HEK293T (cell line): ENCODE results near the gene MEGF8.

Experiments used
- CTCF ChIA-PET: fragments of 350-600 bp; formaldehyde crosslinking; extraction: SDS; loops from one replicate; lab custom pipeline; 2021; ENCODE audit warnings: antibody characterized with exemption, inconsistent platforms; lab: Yijun Ruan, JAX
- POLR2A ChIA-PET: fragments of 350-600 bp; formaldehyde crosslinking; extraction: SDS; loops from one replicate; lab custom pipeline; 2020; ENCODE audit warnings: antibody characterized with exemption, inconsistent platforms; lab: Yijun Ruan, JAX
- DNase-seq: peaks from one replicate; pipeline ENCODE4 v3.0.0; 2012; ENCODE audit warnings: mixed read lengths; ENCODE audit errors: extremely low spot score
- ARNT ChIP-seq: fragments of 450-650 bp; IDR thresholded peaks from 2 replicates; pipeline ENCODE4 v1.6.1; 2017; ENCODE audit warnings: mild to moderate bottlenecking
- BHLHE40 ChIP-seq: fragments of 450-650 bp; IDR thresholded peaks from 2 replicates; pipeline ENCODE4 v1.6.1; 2016; ENCODE audit warnings: mild to moderate bottlenecking, moderate library complexity, borderline replicate concordance
- CTBP1 ChIP-seq: fragments of 450-650 bp; IDR thresholded peaks from 2 replicates; pipeline ENCODE4 v1.6.1; 2016; ENCODE audit warnings: borderline replicate concordance
- ELF4 ChIP-seq: fragments of 450-650 bp; IDR thresholded peaks from 2 replicates; pipeline ENCODE4 v1.6.1; 2017; ENCODE audit warnings: antibody characterized with exemption
- FOXA1 ChIP-seq: fragments of 450-650 bp; IDR thresholded peaks from 2 replicates; pipeline ENCODE4 v1.6.1; 2016; ENCODE audit warnings: mild to moderate bottlenecking
- FOXK2 ChIP-seq: fragments of 450-650 bp; IDR thresholded peaks from 2 replicates; pipeline ENCODE4 v1.6.1; 2016; ENCODE audit warnings: mild to moderate bottlenecking
- FOXM1 ChIP-seq: fragments of 450-650 bp; IDR thresholded peaks from 2 replicates; pipeline ENCODE4 v1.6.1; 2017; ENCODE audit warnings: mild to moderate bottlenecking, borderline replicate concordance
- HDGF ChIP-seq: fragments of 450-650 bp; IDR thresholded peaks from 2 replicates; pipeline ENCODE4 v1.6.1; 2017; ENCODE audit warnings: antibody characterized with exemption, borderline replicate concordance
- L3MBTL2 ChIP-seq: fragments of 450-650 bp; conservative IDR thresholded peaks from 2 replicates; pipeline ENCODE4 v1.6.1; 2016; ENCODE audit warnings: mild to moderate bottlenecking
- LEF1 ChIP-seq: fragments of 450-650 bp; IDR thresholded peaks from 2 replicates; pipeline ENCODE4 v1.6.1; 2017; ENCODE audit warnings: mild to moderate bottlenecking, borderline replicate concordance
- NFRKB ChIP-seq: fragments of 450-650 bp; IDR thresholded peaks from 2 replicates; pipeline ENCODE4 v1.6.1; 2016; ENCODE audit warnings: mild to moderate bottlenecking, moderate library complexity
- PKNOX1 ChIP-seq: fragments of 450-650 bp; IDR thresholded peaks from 2 replicates; pipeline ENCODE4 v1.6.1; 2016
- SP1 ChIP-seq: fragments of 450-650 bp; IDR thresholded peaks from 2 replicates; pipeline ENCODE4 v1.6.1; 2017
- SUZ12 ChIP-seq: fragments of 450-650 bp; IDR thresholded peaks from 2 replicates; pipeline ENCODE4 v1.6.1; 2016; ENCODE audit warnings: mild to moderate bottlenecking
- TARDBP ChIP-seq: fragments of 450-650 bp; IDR thresholded peaks from 2 replicates; pipeline ENCODE4 v1.6.1; 2016
- ZNF384 ChIP-seq: fragments of 450-650 bp; IDR thresholded peaks from 2 replicates; pipeline ENCODE4 v1.6.1; 2016

The MEGF8 gene

GRCh38 chr19:42375415-42376176 is 50.2 kb downstream of the MEGF8 start:
- CTCF ChIA-PET = no interaction called here
- POLR2A ChIA-PET = no interaction called here
- no peak for DNase-seq
- TF ChIP-seq HDGF = no peak
- no peak for TF ChIP-seq ARNT
- TF ChIP-seq FOXA1 = no peak
- TF ChIP-seq NFRKB = no peak
- TF ChIP-seq ELF4 = no peak
- TF ChIP-seq PKNOX1 = no peak
- TF ChIP-seq SP1 = no peak
- TF ChIP-seq FOXK2 = no peak
- no peak for TF ChIP-seq LEF1
- TF ChIP-seq FOXM1 = no peak
- no peak for TF ChIP-seq TARDBP
- no peak for TF ChIP-seq BHLHE40
- no peak for TF ChIP-seq ZNF384
- TF ChIP-seq SUZ12 = no peak
- TF ChIP-seq L3MBTL2 = no peak
- TF ChIP-seq CTBP1 = no peak

- POLR2A ChIA-PET = no interaction called here
- no peak for DNase-seq
- CTCF ChIA-PET = no interaction called here
- no peak for TF ChIP-seq HDGF
Measured at GRCh38 chr19:42376177-42376555, 50.7 kb downstream of the MEGF8 start.

- TF ChIP-seq NFRKB = no peak
- TF ChIP-seq SUZ12 = no peak
- no peak for TF ChIP-seq TARDBP
- no peak for TF ChIP-seq HDGF
- no peak for TF ChIP-seq ZNF384
- ChIA-PET POLR2A (interaction anchor here (8.2 kb wide), 1 partner anchor 19 kb away, joined by 50 read pairs; no protein-coding TSS in a partner anchor), CTCF (no interaction called here)
- no peak for DNase-seq
Measured at GRCh38 chr19:42378225-42379215, 53.1 kb downstream of the MEGF8 start.

GRCh38 chr19:42380155-42380554 is 54.7 kb downstream of the MEGF8 start:
- ChIA-PET POLR2A (interaction anchor here (8.2 kb wide), 1 partner anchor 17 kb away, joined by 50 read pairs; no protein-coding TSS in a partner anchor), CTCF (interaction anchor here (0.6 kb wide), 1 partner anchor 18 kb away, joined by 3 read pairs; no protein-coding TSS in a partner anchor)
- DNase-seq = no peak
- TF ChIP-seq HDGF (no peak), TARDBP (no peak), NFRKB (no peak), LEF1 (no peak), L3MBTL2 (no peak), ELF4 (no peak), CTBP1 (no peak), FOXK2 (no peak), PKNOX1 (no peak), FOXM1 (no peak), ZNF384 (no peak), SUZ12 (no peak), BHLHE40 (no peak)

GRCh38 chr19:42386974-42387707 is 61.7 kb downstream of the MEGF8 start:
- ChIA-PET CTCF (no interaction called here), POLR2A (interaction anchor here (4.1 kb wide), 1 partner anchor 9 kb away, joined by 27 read pairs; no protein-coding TSS in a partner anchor)
- DNase-seq = peak; percentile 86
- TF ChIP-seq TARDBP = no peak
- peak; percentile 82; the same call in 1 of the 2 replicates for TF ChIP-seq ZNF384
- no peak for TF ChIP-seq NFRKB
- TF ChIP-seq FOXK2 = no peak
- TF ChIP-seq ARNT = no peak
- TF ChIP-seq HDGF = no peak
- TF ChIP-seq FOXA1 = no peak
- no peak for TF ChIP-seq BHLHE40
- no peak for TF ChIP-seq PKNOX1
- peak; percentile 54; the same call in 1 of the 2 replicates for TF ChIP-seq L3MBTL2
- no peak for TF ChIP-seq SP1
- no peak for TF ChIP-seq FOXM1
